ENCODE data around the gene KCTD7. TPM values are rescaled to one million over a fixed set of nuclear protein-coding genes. Genes with fewer than 3 reads are reported as not detected.
A peak's percentile ranks its signal among the peaks of the same experiment; 100 is the strongest.
"Not testable (repeated sequence)": the region's sequence is repeated elsewhere in the genome, so short reads cannot be mapped to it uniquely, and the experiment has no call there.

KCTD7 gene
- total RNA-seq, 2 donors from 2014 or later = 14.7 to 15.5 TPM

DNA sequence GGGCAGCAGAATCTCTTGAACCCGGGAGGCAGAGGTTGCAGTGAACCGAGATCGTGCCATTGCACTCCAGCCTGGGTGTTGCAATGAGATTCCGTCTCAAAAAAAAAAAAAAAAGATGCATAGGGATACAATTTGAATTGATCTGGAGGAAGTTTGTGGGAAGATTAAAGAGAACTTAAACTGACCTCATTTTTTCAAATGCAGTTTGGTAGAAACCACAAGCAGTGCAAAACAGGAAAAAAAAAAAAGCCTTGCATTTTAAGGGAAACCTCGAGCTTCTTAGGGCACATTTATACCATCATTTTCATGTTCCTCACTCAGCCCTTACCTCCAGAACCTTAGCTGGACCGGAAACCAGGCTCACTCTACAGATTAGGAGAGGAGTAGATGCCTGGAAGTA is 2.8 kb downstream of the KCTD7 start:
- Mint-ChIP-seq H3K27ac (peak overlapping the region; percentile 66), H3K27me3 (no peaks in the 10 kb centered on the region), H3K36me3 (ENCODE audit: low read depth) (peaks cover 27% of the 10 kb centered on the region), H3K9me3 (no peaks in the 10 kb centered on the region), H3K4me3 (peak overlapping the region; percentile 72), H3K4me1 (peaks cover 46% of the 10 kb centered on the region)
- no peak for ATAC-seq (replicated peaks)

DNA sequence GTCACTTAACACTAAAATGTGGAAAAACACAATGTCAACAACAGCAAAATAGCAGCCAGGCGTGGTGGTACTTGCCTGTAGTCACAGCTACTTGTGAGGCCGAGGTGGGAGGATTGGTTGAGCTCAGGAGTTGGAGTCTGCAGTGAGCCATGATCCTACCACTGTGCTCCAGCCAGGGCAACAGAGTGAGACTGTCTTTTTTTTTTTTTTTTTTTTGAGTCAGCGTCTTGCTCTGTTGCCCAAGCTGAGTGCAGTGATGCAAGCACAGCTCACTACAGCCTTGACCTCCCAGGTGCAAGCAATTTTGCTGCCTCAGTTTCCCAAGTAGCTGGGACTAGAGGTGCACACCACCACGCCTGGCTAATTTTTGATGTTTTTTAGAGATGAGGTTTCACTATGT is 6.1 kb downstream of the KCTD7 start:
- H3K27ac Mint-ChIP-seq = peak overlapping the region; percentile 74
- H3K4me3 Mint-ChIP-seq = peak overlapping the region; percentile 28
- no peaks in the 10 kb centered on the region for H3K9me3 Mint-ChIP-seq
- H3K27me3 Mint-ChIP-seq = no peaks in the 10 kb centered on the region
- H3K4me1 Mint-ChIP-seq = peaks cover 37% of the 10 kb centered on the region
- peaks cover 55% of the 10 kb centered on the region for H3K36me3 Mint-ChIP-seq (ENCODE audit: low read depth)
- no peak for ATAC-seq (replicated peaks)

DNA sequence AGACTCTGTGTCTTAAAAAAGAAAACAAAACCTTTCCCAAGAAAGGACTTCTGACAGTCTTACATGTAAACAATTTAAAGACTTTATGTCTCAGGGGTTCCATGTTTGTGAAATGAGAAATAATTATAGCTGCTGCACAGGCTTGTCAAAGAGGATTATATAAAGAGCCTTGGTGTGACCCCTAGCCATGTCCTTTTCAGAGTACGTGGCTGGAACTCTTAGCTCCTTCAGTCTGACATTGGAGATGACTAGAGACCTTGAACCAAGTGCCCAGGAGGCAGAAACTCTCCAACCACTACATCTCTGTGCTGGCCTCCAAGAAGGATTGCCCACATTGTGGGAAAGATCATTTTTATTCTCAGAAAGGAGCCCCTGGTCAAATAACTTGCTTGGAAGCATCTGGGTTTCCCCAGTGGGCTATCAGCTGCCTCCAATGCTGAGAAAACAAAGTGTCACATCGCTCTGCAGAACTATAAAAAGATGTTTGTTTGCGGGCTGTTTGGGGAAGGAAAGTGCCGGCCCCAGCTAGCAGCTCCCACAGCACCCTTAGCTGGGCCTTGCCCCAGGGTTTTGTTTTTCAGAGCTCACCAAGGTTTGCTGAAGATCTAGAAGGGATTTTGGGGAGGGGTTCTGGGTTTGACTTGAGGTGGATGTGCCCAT is 6.8 kb downstream of the KCTD7 start:
- ATAC-seq (replicated peaks) = peak; percentile 2
- Mint-ChIP-seq H3K4me1 (peaks cover 37% of the 10 kb centered on the region), H3K36me3 (ENCODE audit: low read depth) (peaks cover 61% of the 10 kb centered on the region), H3K27ac (peak overlapping the region; percentile 88), H3K4me3 (peak overlapping the region; percentile 68)
- not testable (repeated sequence) for H3K9me3 Mint-ChIP-seq, H3K27me3 Mint-ChIP-seq

DNA sequence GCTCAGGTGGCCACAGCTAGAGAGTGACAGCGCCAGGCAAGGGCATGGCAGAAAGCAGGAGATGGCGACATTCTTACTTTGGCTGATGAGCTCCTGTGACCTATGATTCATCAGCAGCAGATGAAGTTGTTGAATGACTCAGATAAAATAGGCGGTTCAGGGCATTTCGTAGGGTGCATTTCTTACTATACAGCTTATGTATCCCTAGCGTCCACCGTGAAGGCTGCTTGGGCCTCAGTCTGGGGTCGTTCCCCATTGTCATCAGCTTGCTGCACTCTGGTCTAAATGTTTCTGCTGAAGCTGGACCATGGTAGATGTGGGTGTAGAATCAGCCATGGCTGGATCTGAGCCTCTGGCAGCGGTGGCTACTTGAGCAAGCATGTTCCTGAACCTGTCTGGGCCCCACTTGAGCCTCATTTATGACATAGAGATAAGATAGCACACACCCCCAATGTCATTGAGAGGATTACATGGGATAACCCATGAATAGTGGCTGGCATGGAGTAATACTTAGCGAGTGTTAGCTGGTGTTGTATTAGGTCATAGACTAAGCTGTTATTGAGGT is 7.4 kb downstream of the KCTD7 start:
- Mint-ChIP-seq H3K4me3 (peak overlapping the region; percentile 68), H3K27ac (peak overlapping the region; percentile 88), H3K4me1 (peaks cover 30% of the 10 kb centered on the region), H3K36me3 (ENCODE audit: low read depth) (peaks cover 67% of the 10 kb centered on the region)
- peak; percentile 94 for ATAC-seq (replicated peaks)
- H3K27me3 Mint-ChIP-seq, H3K9me3 Mint-ChIP-seq: not testable (repeated sequence)

DNA sequence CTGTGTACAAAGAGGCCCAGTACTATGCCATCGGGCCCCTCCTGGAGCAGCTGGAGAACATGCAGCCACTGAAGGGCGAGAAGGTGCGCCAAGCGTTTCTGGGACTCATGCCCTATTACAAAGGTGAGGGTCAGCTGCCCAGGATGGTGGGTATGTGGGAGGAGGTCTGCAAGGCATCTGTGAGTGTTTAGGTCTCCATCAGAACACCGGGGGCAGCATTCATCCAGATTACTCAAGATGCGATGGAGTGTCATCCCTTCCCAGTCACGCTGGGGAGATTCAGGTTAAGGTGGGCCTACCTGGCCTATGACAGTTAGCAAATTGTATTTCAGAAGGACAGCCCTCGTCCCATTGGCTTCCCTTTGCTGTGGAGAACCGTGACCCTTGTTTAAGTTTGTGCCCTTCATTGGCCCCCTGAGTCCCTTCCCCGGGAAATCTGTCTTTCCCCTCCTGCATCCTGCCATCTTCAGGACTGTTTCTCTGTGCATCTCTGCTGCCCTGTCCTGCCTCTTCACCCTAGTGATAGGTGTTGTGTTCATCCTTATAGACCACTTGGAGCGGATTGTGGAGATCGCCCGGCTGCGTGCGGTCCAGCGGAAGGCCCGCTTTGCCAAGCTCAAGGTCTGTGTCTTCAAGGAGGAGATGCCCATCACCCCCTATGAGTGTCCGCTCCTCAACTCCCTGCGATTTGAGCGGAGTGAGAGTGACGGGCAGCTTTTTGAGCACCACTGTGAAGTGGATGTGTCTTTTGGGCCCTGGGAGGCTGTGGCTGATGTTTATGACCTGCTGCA is 9.8 kb downstream of the KCTD7 start:
- Mint-ChIP-seq H3K27me3 (no peaks in the 10 kb centered on the region), H3K4me3 (no peak overlapping the region), H3K9me3 (no peaks in the 10 kb centered on the region), H3K27ac (no peak overlapping the region), H3K36me3 (ENCODE audit: low read depth) (peaks cover 82% of the 10 kb centered on the region), H3K4me1 (peaks cover 11% of the 10 kb centered on the region)
- ATAC-seq (replicated peaks) = no peak

DNA sequence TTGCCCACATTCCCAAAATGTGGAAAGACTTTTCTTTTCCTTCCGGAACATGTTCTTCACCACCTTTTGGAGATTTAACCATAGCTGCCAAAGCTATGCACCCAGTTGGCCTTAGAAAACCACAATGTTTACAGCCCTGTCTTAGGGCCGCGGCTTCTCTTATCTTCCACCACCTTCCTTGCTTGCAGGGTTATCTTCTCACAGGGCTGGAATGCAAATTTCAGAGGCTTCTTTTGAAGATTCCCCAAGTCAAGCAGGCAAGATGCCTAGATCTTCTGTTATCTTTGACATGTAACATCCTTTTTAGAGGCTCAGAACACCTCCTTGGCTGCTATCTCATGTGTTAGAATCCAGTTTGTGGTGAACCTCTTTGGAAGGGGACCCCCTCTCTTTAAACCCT is 11.1 kb downstream of the KCTD7 start:
- Mint-ChIP-seq H3K36me3 (ENCODE audit: low read depth) (peaks cover 86% of the 10 kb centered on the region), H3K27ac (peak overlapping the region; percentile 62), H3K4me1 (peaks cover 6% of the 10 kb centered on the region), H3K27me3 (no peaks in the 10 kb centered on the region), H3K9me3 (no peaks in the 10 kb centered on the region), H3K4me3 (no peak overlapping the region)
- ATAC-seq (replicated peaks) = no peak

DNA sequence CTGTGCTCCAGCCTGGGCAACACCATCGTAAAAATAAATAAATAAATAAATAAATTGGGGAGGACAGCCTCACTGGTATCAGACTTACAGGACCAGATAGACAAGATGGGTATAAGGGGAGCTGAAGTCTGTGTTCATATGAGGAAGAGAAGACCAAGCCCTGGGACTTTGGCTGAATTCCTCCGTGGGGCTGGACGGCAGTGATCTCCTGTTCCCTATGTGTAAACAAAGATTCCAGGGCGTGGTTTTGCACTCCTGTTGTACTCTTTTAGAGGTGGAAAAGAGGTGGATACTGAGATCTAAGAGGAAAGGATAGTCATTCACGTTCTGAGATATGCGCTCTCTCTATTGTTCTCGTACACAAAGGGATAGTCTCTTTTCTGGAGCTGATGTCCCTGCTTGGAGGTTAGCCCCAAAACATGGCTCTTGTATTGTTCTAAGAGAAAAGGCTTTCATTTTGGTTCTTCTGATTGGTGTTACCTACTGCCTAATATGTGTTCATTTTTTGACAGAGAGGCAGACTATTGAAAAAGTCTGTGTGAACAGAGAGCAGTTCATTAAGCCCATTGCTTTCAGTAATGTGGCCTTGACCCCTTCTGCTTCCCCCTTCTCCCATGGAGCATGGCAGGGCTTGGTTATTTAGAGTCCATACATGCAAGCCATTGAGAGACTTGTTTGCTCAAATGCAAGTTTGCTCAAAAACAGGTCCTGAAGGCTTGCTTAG is 12.3 kb downstream of the KCTD7 start:
- Mint-ChIP-seq H3K27me3 (no peaks in the 10 kb centered on the region), H3K36me3 (ENCODE audit: low read depth) (peaks cover 95% of the 10 kb centered on the region)

DNA sequence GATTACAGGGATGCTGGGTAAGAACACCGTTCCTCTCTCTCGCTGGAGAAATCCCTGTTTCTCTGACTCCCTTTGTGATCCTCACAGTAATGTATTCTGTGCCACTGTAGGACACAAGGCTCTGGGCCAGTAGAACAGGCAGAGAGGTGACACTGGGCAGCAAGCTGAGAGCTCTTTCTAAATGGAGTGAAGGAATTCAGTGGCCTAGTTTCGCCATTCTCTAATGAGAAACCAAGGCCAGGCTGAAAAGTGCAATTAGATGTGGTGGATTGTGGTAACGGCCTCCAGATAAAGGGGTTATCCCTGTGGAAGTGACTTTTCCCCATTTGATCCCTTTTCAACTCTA is 12.8 kb downstream of the KCTD7 start:
- no peaks in the 10 kb centered on the region for H3K9me3 Mint-ChIP-seq
- peak overlapping the region; percentile 78 for H3K27ac Mint-ChIP-seq
- H3K36me3 Mint-ChIP-seq (ENCODE audit: low read depth) = peaks cover 95% of the 10 kb centered on the region
- H3K4me1 Mint-ChIP-seq = peaks cover 6% of the 10 kb centered on the region
- no peak for ATAC-seq (replicated peaks)
- no peak overlapping the region for H3K4me3 Mint-ChIP-seq
- H3K27me3 Mint-ChIP-seq = no peaks in the 10 kb centered on the region

More for the DNA sequence above, 12.3 kb downstream of the KCTD7 start:
- no peaks in the 10 kb centered on the region for H3K9me3 Mint-ChIP-seq
- no peak overlapping the region for H3K27ac Mint-ChIP-seq
- H3K4me1 Mint-ChIP-seq = peaks cover 6% of the 10 kb centered on the region
- H3K4me3 Mint-ChIP-seq = no peak overlapping the region
- ATAC-seq (replicated peaks) = no peak

DNA sequence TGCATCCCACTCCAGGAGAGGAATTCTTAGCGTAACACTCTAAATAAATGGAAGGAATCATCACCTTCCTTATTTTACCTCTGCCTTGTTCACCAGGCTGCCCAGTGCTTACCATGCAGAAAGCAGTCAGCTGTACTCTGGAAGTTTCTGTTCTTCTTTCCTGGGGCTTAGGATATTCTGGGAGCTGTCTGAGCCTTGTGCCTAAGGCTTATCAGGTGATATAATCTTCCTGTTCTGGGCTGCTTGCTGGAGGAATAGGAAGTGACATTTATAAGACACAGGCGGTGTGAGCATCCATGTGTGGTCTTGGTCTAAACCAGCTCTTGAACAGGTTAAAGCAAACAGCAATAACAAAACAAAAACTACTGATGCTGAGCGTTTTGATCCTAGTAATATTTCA is 13.5 kb downstream of the KCTD7 start:
- no peaks in the 10 kb centered on the region for H3K9me3 Mint-ChIP-seq
- H3K4me1 Mint-ChIP-seq = peaks cover 6% of the 10 kb centered on the region
- no peaks in the 10 kb centered on the region for H3K27me3 Mint-ChIP-seq
- peak overlapping the region; percentile 78 for H3K27ac Mint-ChIP-seq
- no peak overlapping the region for H3K4me3 Mint-ChIP-seq
- H3K36me3 Mint-ChIP-seq (ENCODE audit: low read depth) = peaks cover 95% of the 10 kb centered on the region
- ATAC-seq (replicated peaks) = no peak

DNA sequence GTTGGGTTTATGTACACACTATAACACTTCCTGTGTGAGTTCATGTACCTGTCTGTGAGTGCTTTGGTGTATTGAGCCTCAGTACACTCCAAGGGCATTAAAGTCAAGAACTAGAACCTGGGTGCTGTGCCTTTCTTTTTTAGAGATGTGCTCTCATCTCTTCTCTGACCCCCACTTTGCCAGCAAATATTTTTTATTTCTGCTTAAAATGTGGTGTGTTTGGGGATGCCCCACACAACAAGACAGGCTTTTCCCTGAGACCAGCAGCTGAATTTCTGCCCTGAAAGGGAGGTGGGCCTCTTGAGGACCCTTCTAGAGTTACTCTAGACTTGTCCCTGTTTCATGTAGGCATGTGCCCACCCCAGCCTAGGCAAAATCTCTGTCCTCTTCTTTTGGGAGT is 14.3 kb downstream of the KCTD7 start:
- H3K27me3 Mint-ChIP-seq = no peaks in the 10 kb centered on the region

DNA sequence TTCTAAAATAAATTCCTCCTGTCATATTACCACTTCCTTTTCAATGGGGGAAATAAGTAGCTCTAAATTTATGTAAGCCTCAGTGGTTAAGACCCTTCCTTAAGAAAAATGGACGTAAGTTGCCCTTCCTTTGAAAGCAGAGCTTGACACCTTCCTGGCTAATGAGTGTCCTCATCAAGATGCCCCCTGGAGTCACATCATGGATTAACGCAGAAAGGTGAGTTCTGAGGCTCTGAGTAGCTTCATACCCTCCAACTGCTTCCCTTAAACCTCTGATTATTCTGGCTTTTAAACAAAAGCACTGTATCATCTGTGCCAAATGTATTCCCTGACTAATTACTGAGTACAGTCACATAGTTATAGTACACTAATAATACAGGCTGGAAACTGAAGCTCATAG is 14.7 kb downstream of the KCTD7 start:
- peak overlapping the region; percentile 85 for H3K27ac Mint-ChIP-seq
- peaks cover 89% of the 10 kb centered on the region for H3K36me3 Mint-ChIP-seq (ENCODE audit: low read depth)
- no peak for ATAC-seq (replicated peaks)
- H3K27me3 Mint-ChIP-seq = no peaks in the 10 kb centered on the region
- H3K4me3 Mint-ChIP-seq = no peak overlapping the region
- H3K9me3 Mint-ChIP-seq = no peaks in the 10 kb centered on the region
- H3K4me1 Mint-ChIP-seq = peaks cover 6% of the 10 kb centered on the region

More for the DNA sequence above, 14.3 kb downstream of the KCTD7 start:
- H3K4me1 Mint-ChIP-seq = peaks cover 6% of the 10 kb centered on the region
- ATAC-seq (replicated peaks) = no peak
- peak overlapping the region; percentile 78 for H3K27ac Mint-ChIP-seq
- no peaks in the 10 kb centered on the region for H3K9me3 Mint-ChIP-seq
- no peak overlapping the region for H3K4me3 Mint-ChIP-seq
- H3K36me3 Mint-ChIP-seq (ENCODE audit: low read depth) = peaks cover 94% of the 10 kb centered on the region

DNA sequence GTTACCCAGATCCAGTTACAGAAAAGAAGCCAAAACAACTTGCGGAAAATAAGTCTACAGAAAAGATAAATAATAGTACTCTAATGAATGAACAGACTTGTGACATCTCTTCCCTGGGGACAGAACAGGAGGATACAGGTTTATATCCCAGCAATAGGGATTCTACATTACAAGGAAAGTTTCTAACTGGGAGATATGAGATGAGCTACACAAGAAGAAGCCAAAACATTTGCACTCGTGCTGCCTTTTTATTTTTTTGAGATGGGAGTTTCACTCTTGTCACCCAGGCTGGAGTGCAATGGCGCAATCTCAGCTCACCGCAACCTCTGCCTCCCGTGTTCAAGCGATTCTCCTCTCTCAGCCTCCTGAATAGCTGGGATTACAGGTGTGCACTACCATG is 22.3 kb downstream of the KCTD7 start:
- not testable (repeated sequence) for ATAC-seq (replicated peaks); H3K4me1 Mint-ChIP-seq

DNA sequence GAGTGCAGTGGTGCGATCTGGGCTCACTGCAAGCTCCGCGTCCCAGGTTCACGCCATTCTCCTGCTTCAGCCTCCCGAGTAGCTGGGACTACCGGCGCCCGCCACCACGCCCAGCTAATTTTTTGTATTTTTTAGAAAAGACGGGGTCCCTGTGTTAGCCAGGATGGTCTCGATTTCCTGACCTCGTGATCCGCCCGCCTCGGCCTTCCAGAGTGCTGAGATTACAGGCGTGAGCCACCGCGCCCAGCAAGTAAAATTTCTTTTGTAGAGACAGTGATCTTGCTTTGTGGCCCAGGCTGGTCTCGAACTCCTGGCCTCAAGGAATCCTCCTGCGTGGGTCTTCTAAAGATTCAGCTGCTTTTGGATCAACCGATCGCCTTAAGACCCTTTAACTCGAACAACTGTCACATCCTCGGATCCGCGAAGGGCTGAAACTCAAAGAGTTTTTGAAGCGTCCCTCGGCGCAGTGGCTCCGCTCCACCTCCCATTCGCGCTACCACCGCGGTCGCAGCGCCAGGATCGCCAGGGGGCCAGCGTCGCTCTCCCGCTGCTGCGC is 25.1 kb downstream of the KCTD7 start:
- not testable (repeated sequence) for H3K9me3 Mint-ChIP-seq; H3K27me3 Mint-ChIP-seq; ATAC-seq (replicated peaks); H3K4me1 Mint-ChIP-seq
- Mint-ChIP-seq H3K4me3 (peak overlapping the region; percentile 88), H3K27ac (peak overlapping the region; percentile 98), H3K36me3 (ENCODE audit: low read depth) (peaks cover 16% of the 10 kb centered on the region)

More for the DNA sequence above, 22.3 kb downstream of the KCTD7 start:
- not testable (repeated sequence) for H3K27me3 Mint-ChIP-seq, H3K27ac Mint-ChIP-seq, H3K9me3 Mint-ChIP-seq, H3K4me3 Mint-ChIP-seq
- peaks cover 29% of the 10 kb centered on the region for H3K36me3 Mint-ChIP-seq (ENCODE audit: low read depth)
